AG10803 (cell line): ENCODE data around the gene CDADC1.
"Not testable (repeated sequence)": the region's sequence is repeated elsewhere in the genome, so short reads cannot be mapped to it uniquely, and the experiment has no call there.

ENCODE experiments used
- DNase-seq: peaks from one replicate; pipeline ENCODE4 v3.0.0; 2010; ENCODE audit warnings: low read depth
- H3K4me3 ChIP-seq: 2 replicates; pipeline ENCODE4 v1.5.1; 2011; ENCODE audit warnings: mild to moderate bottlenecking, low read length, control low read depth
- TF ChIP-seq, protein P1 (sequence below): conservative IDR thresholded peaks from 2 replicates; pipeline ENCODE4 v1.5.1; 2011; ENCODE audit warnings: mild to moderate bottlenecking, low read length, control low read depth, inconsistent platforms

CDADC1 gene

GRCh38 chr13:49288458-49288857 is 40.7 kb downstream of the CDADC1 start:
- no peak overlapping the region for H3K4me3 ChIP-seq
- TF ChIP-seq, protein P1, sequence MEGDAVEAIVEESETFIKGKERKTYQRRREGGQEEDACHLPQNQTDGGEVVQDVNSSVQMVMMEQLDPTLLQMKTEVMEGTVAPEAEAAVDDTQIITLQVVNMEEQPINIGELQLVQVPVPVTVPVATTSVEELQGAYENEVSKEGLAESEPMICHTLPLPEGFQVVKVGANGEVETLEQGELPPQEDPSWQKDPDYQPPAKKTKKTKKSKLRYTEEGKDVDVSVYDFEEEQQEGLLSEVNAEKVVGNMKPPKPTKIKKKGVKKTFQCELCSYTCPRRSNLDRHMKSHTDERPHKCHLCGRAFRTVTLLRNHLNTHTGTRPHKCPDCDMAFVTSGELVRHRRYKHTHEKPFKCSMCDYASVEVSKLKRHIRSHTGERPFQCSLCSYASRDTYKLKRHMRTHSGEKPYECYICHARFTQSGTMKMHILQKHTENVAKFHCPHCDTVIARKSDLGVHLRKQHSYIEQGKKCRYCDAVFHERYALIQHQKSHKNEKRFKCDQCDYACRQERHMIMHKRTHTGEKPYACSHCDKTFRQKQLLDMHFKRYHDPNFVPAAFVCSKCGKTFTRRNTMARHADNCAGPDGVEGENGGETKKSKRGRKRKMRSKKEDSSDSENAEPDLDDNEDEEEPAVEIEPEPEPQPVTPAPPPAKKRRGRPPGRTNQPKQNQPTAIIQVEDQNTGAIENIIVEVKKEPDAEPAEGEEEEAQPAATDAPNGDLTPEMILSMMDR = no peak
- DNase-seq = no peak

DNA sequence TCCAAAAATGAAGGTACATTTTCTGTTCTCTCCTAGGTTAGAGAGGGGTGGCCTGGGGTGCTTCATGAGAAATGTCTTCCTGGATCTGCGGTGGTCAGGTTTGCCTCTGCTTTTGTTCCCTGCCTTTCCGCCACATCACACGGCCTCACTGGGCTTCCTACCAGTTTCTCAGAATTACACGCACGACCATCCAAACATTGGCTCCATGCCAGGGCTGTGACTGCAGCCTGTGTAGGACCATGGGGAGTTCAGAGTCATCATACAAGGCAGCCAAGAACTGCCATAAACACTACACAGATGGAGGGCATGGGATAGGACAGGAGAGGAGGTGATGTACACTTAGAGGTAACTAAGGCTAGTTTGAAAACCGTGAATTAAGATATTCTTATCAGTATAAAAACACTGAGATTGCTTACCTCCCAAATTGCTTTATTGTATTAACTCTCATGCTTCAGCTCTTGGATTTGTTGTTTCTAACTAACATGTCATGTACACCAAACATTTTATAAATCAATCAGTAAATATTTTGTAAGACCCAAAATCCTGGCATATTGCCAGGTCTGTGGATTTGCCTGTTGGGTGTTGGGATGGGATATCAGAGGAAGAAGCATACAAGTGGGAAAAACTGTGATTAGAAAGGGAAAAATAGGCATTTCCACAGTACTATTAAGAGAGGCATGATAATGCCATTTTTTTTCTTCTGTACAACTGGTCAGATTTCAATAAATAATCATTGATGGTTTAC is 45.2 kb downstream of the CDADC1 start:
- DNase-seq = peak; percentile 36
- TF ChIP-seq, protein P1 = no peak
- no peak overlapping the region for H3K4me3 ChIP-seq

- H3K4me3 ChIP-seq, DNase-seq: not testable (repeated sequence)
Measured at GRCh38 chr13:49294723-49295122, 47.0 kb downstream of the CDADC1 start.

- TF ChIP-seq, protein P1 = no peak
- no peak overlapping the region for H3K4me3 ChIP-seq
- DNase-seq = no peak
Measured at GRCh38 chr13:49295244-49295643, 47.5 kb downstream of the CDADC1 start.

DNA sequence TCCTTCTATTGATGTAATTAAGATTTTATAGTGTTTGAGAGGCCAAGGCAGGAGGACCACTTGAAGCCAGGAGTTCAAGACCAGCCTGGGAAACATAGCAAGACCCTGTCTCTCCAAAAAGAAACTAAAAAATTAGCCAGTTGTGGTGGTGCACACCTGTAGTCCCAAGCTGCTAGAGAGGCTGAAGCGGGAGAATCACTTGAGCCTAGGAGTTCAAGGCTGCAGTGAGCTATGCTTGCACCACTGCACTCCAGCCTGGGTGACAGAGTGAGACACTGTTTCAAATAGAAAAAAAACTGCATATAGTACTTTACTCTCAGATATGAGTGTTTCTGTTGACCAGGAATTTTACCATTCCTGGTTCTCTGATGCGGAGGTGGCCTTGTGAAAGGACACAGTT is 48.9 kb downstream of the CDADC1 start:
- H3K4me3 ChIP-seq = no peak overlapping the region
- DNase-seq = no peak
- TF ChIP-seq, protein P1 = no peak

DNA sequence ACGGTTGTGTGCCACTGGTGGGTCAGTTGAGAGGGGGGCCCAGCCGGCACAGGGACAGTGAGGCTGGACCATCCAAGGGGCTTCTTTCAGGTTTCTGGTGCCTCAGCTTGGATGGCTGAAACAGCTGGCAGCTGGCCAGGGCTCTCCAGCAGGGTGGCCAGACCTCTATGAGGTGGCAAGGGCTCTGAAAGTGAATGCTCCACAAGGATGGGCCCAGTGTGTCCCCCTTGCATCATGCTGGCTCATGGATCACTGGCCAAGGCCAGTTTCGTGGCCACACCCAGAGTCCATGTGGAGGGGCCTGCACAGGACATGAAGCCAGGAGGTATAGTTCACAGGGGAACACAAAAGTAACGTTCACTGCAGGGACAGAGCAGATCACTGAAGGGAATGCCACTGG is 49.6 kb downstream of the CDADC1 start:
- H3K4me3 ChIP-seq = no peak overlapping the region
- TF ChIP-seq, protein P1 = no peak
- DNase-seq = no peak

DNA sequence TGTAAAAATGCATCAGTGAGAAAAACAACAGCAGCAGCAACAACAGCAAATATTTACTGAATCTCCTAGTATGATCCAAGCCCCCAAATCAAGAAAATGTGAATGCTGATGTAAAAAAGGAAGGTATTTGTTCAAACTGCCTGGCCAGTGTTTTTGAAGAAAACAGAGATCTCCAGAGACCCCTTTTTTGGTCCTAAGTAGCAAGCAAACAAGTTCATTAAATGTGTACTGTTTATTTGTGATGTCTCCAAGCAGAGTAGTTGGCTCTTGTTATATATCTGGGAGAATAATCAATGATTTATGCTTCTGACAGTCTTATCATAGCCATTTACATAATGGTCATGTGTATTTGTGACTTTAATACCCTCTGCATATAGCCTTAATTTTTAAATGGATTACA is 50.7 kb downstream of the CDADC1 start:
- H3K4me3 ChIP-seq = no peak overlapping the region
- no peak for DNase-seq
- TF ChIP-seq, protein P1 = no peak
